Endometrium (tissue), 2 donors: ENCODE measurements around the gene CCL18.
"Not testable (repeated sequence)": the region's sequence is repeated elsewhere in the genome, so short reads cannot be mapped to it uniquely, and the experiment has no call there.

Experiments
- FAIRE-seq: peaks from 2 replicates; lab custom pipeline; 2012; peaks lifted over from hg19 to GRCh38; lab: Jason Lieb, UNC
- donor health status: control.
- donor health status: control.

CCL18 gene, protein sequence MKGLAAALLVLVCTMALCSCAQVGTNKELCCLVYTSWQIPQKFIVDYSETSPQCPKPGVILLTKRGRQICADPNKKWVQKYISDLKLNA

DNA sequence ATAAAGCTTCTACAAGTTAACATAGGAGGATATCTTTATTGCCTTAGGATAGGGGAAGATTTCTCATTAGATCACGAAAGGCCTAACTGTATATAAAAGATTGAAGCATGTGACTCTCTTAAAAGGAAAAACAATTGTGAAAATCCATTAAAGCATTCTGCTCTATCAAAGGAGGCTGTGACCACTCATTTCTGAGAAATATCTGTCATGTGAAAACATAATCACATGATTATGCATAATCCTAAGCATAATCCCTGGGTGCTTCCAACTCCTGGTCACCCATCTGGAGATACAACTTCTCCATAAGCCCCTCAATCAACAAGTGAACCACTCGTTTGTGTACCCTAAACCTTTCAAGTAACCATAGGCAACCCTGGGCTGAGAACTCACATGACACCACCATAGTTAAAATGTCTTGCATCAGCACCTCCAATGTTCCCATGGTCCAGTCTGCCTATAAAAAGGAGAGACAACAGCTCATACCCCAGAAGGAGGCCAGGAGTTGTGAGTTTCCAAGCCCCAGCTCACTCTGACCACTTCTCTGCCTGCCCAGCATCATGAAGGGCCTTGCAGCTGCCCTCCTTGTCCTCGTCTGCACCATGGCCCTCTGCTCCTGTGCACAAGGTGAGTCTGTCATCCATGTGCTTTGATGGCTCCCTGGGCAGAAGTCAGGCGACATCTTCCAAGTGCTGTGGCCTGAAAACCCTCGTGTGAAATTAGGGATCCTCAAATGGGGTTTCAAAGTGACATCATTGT, at the start of gene CCL18:
TSS of gene CCL18 (plus strand) at position 487 of the 756 bp plus-strand sequence. CDS start at position 558, 71 bp downstream.
- no peak for FAIRE-seq

DNA sequence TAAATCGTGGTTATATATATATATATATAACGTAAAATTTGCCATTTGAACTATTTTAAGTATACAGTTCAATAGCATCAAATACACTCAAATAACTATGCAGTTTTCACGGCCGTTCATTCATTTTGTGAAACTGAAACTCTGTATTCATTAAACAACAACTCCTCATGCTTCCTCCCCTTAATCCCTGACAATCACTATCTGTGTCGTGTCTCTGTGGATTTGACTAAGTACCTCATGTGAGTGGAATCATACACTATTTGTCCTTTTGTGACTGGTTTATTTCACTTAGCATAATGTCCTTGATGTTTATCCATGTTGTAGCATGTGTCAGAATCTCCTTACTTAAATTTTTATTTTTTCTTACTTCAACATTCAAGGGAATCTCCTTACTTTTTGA, 49.1 kb upstream of the CCL18 start:
- no peak for FAIRE-seq

DNA sequence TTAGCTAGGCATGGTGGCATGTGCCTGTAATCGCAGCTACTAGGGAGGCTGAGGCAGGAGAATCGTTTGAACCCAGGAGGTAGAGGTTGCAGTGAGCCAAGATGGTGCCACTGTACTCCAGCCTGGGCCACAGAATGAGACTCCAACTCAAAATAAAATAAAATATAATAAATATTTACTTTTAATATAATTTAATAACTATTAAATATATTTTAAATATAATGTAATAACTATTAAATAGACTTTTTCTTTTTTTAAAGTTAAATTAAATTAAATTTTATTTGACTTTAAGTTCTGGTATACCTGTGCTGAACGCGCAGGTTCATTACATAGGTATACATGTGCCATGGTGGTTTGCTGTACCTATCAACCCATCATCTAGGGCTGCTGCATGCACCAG, 48.2 kb upstream of the CCL18 start:
- not testable (repeated sequence) for FAIRE-seq

DNA sequence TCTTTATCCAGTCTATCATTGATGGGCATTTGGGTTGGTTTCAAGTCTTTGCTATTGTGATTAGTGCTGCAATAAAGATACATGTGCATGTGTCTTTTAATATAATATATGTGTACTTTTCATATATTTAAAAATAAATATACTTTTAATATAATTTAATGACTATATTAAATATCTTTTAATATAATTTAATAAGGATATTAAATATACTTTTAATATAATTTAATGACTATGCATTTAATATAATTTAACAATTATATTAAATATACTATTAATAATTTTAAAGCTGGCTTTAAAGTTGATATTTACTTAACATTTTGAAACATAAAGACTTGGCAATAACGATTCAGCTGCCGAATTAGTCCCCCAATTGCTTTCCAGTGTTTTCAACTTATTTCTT, 47.5 kb upstream of the CCL18 start:
- no peak for FAIRE-seq

DNA sequence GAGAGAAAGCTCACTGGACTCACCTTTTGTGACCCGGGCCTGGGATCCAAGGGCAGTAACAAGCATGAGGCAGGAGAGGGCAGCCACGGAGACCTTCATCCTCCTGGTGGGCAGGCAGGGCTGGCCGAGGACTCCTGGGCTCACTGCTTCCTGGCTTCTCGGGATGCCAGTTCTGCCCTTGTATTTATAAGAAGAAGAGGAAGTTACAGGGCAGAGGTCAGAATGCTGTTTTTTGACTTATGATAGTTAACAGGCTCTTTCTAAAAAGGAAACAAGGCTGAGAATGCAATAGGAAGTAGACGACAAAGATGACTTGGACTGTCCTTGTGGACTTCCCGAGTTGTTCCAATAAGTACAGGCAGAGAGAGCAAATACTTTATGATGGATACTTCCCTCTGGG, 46.3 kb upstream of the CCL18 start, which contains the start of gene CCL23:
TSS of gene CCL23 (minus strand) at position 174 of the 400 bp plus-strand sequence. CDS start at position 99, 75 bp downstream.
- no peak for FAIRE-seq

DNA sequence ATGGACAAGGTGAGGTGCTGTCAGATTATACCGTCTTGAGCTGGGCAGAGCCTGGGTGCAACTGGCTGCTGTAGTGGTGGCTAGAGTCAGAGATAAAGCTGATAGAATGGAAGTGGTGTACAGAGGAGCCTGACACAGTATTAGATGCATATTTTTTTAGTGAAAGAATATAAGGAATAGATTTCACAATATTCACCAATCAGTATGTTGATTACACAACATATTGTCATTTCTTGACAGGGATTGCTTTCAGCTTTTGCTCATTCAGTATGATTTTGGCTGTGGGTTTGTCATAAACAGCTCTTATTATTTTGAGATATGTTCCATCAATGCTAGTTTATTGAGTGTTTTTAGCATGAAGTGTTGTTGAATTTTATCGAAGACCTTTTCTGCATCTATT, 44.6 kb upstream of the CCL18 start:
- FAIRE-seq, result no peak

DNA sequence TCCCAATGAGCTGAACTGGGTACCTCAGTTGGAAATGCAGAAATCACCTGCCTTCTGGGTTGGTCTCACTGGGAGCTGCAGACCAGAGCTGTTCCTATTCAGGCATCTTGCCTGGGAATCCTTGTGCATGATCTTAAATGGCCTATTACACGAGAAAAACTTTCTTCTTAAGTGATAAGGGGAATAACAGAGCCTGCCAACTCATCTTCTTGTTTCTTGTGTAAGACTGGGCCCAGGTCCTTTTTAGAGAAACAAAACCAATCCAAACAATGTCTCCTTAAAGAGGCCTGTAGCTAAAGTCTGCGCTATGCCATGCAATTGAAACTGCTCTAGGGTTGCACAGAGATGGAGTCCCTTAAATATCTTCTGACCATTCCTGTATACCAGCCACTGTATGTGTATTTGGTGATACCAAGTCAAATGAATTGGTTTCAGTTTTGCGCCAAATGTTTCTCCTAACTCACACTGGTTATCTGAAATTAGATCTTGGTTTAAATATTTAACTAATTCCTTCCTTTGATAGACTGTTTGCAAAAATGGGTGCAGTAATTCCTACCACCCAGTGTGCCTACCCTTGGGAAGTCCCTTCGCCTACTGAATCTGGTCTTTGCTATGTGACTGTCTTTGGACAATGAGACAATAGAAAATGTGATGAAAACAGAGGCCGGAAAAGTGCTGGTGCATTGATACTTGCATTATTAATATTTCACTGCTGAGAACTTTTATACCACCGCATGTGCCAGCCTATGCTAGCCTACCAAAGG, 39.8 kb upstream of the CCL18 start:
- FAIRE-seq, result no peak

DNA sequence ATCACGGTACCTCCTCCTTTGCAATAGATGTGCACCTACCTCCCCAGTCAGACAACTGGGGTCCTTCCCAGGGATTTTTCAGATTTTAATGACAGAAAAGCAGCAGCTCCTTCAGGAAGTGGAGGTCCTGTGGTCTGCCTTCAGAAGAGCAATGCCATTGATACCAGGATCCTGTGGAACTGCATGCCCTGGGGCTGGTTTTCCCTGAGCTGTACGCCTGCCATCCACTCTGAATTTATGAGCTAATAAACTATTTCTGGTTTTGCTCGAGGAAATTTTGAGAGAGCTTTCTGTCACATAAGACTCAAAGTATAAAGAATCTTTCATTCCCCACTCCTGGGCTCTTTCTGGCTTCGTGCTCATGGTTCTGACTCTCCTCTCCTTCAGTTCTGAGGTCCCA, 36.3 kb upstream of the CCL18 start:
- no peak for FAIRE-seq

DNA sequence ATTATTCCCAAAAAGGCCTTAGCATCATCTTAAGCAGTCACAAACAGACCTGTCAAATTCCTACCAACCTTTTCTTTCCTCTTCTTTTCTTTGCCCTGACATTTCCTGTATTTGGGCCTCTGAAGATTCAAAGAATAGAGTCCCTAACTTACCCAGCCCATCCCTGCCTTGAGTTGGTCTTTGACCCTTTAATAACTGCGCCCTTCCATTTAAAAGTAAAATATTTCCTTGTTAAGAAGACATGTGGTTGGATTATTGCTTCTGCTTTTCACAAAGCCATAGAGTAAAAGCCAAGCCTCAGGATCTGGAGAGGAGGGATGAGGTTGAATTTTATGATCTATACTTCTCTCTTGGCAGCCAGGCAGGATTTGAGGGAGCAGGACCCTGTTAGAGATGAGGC, 33.1 kb upstream of the CCL18 start:
- no peak for FAIRE-seq

DNA sequence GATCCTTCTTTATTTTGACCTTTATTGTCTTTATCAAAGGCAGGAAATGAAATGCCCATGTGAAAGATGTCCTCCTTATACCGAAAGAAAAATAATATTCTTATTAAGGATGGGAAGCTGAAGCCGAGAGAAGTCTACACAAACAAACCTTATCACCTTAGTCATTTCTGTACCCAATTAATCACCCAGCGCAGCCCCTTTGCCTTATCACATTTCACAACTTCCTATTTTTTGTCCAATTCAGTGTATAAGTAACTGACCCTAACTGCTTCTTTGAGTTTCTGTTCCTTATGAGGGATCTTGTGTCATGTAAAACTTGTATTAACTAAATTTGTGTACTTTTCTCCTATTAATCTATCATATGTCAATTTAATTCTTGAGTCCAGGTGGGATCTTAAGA, 29.9 kb upstream of the CCL18 start:
- FAIRE-seq, result no peak

DNA sequence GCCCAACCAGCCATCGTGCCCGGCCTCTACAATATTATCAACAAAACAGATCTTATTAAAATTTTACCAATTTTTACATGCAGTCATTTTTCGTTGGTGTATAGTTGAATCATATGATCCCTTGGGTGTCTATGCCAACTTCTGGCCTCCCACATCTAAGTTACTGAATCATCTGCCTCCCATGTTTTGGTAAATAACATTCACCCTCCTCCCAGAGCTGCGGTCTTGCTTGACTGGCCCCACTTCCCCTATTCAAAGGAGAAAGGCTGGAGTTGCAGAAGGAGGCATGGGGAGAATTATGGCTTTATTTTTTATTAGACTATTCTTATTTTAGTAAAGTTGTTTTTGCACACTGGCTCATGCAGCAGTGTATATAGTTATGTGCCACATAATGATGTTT, 27.8 kb upstream of the CCL18 start:
- FAIRE-seq, result no peak

DNA sequence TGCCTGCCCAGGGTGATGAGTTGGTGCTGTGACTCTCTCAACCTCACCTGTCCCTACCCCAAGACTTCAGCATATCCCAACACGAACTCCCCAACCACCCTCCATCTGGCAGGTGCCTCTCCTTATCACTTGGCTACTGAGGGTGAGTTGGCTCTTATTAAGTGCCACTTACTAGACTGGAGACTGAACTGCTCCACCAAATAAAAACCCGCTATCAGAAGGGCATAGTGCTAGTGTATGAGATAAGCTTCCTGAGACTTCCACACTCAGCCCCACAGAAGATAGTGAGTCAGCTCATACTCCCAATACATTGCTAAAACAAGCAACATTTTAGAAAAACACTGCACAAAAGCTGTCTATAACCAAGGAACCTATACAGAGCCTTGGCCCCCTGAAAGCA, 16.0 kb upstream of the CCL18 start:
- FAIRE-seq, result no peak

DNA sequence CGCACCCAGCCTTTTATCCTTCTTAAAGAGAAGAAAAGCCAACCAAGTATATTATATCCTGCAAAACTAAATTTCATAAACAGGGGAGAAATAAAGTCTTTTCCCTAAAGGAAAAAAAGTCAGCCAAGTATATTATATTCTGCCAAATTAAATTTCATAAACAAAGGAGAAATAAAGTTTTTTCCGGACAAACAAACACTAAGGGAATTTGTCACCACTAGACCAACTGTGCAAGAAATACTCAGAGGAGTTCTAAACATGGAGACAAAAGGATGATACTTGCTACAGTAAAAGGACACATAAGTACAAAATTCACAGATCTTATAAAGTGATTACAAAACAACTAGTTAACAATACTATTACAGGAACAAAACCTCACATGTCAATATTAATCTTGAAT, 14.4 kb upstream of the CCL18 start:
- no peak for FAIRE-seq

DNA sequence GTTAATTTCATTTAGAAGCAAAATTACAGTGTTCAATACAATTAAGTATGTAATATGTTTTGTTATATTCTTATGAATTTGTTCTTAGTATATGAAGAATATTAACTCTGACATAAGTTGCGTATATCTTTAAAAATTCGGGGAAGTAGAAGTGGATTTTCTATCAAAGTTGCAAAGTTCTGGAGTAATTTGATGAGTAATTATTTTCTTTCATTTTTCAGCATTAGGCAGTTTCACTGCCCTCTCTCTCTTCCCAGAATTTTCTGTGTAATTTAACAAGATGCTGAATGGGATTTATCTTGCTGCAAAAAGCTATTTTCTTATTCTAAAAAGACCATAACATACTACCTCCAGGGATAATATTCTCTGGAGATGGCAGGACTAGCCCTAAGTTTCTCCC, 8.9 kb upstream of the CCL18 start:
- FAIRE-seq, result no peak

DNA sequence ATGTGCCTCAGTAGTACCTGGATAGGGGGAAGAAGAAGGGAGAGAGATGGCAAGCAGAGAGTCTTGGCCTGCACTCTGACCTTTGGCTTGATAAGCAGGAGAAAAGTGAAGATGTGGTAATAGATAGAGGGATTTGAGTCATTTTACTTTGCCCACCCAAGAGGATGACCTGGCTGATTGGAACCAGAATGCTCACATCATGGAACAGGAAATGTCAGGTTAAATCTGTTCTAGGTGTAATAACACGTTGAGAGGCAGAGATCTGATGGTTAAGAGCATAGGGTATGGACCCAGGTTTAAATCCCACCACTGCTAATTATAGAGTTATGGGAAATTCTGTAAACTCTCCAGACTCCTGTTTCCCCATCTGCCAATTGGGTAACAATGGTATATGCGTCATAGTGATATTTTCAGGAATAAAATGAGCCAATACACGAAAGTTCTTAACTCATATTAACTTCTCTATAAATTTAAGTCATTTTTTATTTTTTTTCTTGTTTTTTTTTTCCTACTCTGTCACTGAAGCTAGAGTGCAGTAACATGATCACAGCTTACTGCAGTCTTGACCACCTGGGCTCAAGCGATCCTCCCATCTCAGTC, 8.1 kb upstream of the CCL18 start:
- no peak for FAIRE-seq

DNA sequence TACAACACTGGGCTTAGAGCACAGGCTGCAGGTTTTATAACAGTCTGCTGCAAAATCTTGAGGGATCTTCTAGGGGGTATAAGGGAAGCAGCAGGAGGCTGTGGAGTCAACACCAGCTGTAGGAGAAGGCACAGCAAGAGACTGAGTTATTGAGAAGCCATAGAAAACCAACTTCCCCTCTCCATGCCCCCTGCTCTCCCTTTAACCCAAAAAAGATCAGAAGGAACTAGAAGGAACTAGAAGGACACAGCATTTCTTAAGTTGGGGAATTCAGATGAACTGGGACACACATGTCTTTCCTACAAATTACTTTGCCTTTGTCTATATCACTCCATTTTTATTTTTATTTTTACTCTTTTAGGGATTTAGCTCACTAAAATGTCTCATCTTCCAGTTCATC, 6.2 kb upstream of the CCL18 start:
- no peak for FAIRE-seq

DNA sequence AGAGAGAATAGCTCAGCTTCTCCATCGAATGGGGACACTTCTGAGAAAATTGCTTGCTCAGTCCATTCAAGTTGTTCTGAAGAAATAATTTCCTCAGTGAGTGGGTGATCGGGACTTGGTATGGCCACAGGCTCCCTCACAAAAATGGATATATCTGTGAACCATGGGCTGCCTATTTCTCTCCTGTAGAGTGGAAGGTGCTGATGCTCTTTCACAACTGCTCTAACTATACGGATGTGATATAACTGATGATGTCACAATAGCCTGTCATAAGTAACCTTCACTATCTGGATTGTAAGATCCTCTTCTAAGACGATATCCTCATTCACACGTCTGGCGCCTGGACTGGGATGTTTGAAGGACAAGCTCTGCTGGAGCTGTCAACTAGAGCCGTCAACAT, 4.7 kb upstream of the CCL18 start:
- FAIRE-seq, result no peak

DNA sequence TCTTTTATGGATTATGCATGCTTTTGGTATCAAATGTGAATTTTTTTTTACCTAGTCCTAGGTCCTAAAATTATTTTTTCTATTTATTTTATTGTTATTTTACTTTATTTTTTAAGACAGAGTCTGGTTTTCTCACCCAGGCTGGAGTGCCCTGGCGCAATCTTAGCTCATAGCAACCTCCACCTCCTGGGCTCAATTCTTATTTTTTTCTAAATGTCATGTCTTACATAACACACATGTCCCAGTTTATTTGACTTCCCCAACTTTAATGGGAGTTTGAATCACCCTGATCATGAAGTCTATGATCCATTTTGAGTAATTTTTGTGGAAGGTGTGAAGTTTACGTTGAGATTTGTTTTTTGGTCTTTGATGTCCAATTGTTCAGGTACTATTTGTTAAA, 3.3 kb upstream of the CCL18 start:
- no peak for FAIRE-seq

DNA sequence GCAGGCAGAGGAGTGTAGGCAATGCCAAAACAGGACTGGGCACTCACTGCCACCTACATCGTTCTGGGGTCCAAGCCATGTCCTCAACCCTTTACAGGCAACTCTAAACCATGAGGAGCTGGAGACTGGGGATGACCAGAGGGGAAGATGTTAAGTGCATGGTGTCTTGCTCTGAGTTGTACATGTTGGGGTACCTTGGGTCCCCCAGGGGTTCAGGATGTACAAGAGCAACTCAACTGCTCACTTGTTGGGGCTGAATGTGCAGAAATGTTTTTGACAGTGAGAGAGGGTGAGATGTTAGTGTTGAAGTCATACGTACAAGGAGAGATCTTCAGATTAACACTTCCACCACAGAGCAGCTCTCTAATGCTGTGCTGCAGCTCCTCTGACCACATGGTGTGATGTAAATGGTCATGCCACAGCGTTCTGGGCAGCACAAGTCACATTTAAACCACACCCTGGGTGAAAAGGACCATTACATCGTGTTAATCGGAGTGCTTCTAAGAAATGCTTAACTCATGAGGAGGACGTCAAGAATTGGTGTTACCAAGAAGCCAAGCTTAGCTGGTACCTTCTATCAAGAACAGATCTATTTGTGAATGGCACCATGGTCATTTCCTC, 2.4 kb downstream of the CCL18 start:
- FAIRE-seq, result no peak

DNA sequence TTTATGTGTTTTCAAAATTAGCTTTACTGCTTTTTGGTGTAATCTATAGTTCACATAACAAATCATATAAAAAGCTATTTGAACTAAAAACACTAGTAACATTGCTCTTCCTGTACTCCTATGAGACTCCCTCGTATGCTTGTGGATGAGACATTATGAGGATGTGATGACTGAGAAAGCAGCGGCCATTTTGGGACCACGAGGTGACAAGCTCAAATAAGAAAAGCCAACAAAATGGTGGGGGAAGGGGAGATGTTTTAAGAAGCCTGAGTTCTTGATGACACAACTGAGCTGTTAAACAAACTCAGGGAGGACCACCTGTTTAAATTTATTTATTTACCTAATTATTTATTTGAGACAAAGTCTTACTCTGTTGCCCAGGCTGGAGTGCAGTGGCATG, 4.5 kb downstream of the CCL18 start:
- FAIRE-seq, result no peak

DNA sequence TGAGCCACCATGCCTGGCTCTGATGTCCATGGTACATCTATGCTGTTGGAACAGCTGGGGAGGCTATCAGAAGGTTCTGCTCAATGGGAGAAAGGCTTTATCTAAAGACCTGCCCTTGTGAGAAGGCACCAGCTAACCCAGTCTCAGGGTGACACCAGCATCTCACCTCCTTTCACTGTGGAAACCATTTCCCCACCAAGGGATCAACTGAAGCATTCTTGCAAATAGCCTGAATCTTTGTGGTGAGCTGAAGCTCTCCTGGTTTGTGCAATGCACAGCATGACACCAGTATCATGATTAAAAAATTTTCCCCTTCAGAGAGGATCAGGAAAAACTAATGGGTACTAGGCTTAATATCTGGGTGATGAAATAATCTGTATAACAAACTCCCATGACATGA, 5.1 kb downstream of the CCL18 start:
- no peak for FAIRE-seq

DNA sequence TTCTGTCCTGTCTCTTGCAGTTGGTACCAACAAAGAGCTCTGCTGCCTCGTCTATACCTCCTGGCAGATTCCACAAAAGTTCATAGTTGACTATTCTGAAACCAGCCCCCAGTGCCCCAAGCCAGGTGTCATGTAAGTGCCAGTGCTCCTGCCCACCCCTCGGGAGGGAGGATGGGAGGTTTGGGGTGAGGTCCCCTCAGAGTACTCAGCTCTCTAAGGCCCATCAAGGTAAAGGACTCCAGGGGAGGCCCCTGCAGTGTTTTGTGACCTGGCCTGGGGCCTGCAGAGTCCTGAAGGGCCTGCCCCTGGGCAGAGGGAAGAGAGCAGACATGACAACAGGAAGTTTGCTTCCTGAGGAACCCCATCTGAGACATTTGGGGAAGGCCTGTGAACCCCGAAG, 6.4 kb downstream of the CCL18 start:
- no peak for FAIRE-seq

DNA sequence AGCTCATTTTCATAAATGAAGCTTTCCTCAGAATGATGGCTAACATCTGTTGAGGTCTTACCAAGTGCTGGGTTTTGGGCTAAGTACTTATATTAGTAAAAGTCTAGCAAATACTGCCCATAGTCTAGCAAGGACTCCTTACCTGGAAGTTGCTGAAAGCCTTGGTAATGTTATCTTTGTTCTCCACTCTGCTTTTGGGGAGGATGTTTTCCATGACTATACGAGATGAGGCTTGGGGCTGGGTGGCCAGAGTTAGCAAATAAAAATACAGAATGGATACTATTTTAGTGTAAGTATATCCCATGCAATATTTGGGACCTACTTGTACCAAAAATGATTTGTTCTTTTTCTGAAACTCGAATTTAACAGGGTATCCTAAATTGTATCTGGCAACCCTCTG, 7.7 kb downstream of the CCL18 start:
- FAIRE-seq, result no peak
